MCF 10A (cell line): ENCODE results near the gene PTPRN2. TPM values are rescaled to one million over a fixed set of nuclear protein-coding genes. Genes with fewer than 3 reads are reported as not detected.

ENCODE experiments used
- BruUV-seq: library from RNA; stranded (reverse); fragments of 400-500 nt; replicated peaks from 2 replicates; lab custom pipeline; 2021; lab: Mats Ljungman, UMichigan
- CTCF ChIA-PET: fragments of 300-600 bp; sonication (Branson Sonifier 250); formaldehyde crosslinking; extraction: SDS; loops from one replicate; lab custom pipeline; 2021; ENCODE audit warnings: antibody characterized with exemption, inconsistent platforms; lab: Yijun Ruan, JAX
- POLR2A ChIA-PET: fragments of 300-600, 350-650 bp; sonication (Branson Sonifier 250); formaldehyde crosslinking; extraction: SDS; loops from one replicate; lab custom pipeline; 2020; ENCODE audit warnings: antibody characterized with exemption, inconsistent platforms; lab: Yijun Ruan, JAX
- DNase-seq: peaks from one replicate; pipeline ENCODE4 v3.0.0-alpha.2; 2018; ENCODE audit not compliant: unreplicated experiment
- H3K27ac Mint-ChIP-seq: one replicate; pipeline ENCODE4 v1.8.0; 2022; ENCODE audit warnings: mild to moderate bottlenecking, low read depth, mixed read lengths; ENCODE audit not compliant: unreplicated experiment
- H3K27me3 Mint-ChIP-seq: one replicate; pipeline ENCODE4 v1.8.0; 2022; ENCODE audit warnings: mixed read lengths; ENCODE audit not compliant: insufficient read depth, unreplicated experiment
- H3K36me3 Mint-ChIP-seq: one replicate; pipeline ENCODE4 v1.8.0; 2022; ENCODE audit warnings: mild to moderate bottlenecking, moderate library complexity, mixed read lengths; ENCODE audit not compliant: insufficient read depth, unreplicated experiment
- H3K4me1 Mint-ChIP-seq: one replicate; pipeline ENCODE4 v1.8.0; 2022; ENCODE audit warnings: mixed read lengths; ENCODE audit not compliant: insufficient read depth, unreplicated experiment
- H3K4me3 Mint-ChIP-seq: one replicate; pipeline ENCODE4 v1.8.0; 2022; ENCODE audit warnings: mild to moderate bottlenecking, moderate library complexity, mixed read lengths; ENCODE audit not compliant: unreplicated experiment
- H3K9me3 Mint-ChIP-seq: one replicate; pipeline ENCODE4 v1.8.0; 2022; ENCODE audit warnings: mixed read lengths; ENCODE audit not compliant: unreplicated experiment
- intact Hi-C: fragments of 100-400 bp; cut with micrococcal nuclease; formaldehyde crosslinking; loops from 2 replicates; pipeline ENCODE4 v1.14.1; 2022
- total RNA-seq: library from RNA; stranded (reverse); gene quantifications from 2 replicates; pipeline ENCODE4 v1.2.3, GENCODE V29; 2022
- TF ChIP-seq, protein P1 (sequence below): fragments of 200-600 bp; IDR thresholded peaks from one replicate; pipeline ENCODE4 v1.8.0; 2022; ENCODE audit warnings: antibody characterized with exemption, mild to moderate bottlenecking; ENCODE audit not compliant: unreplicated experiment

Gene PTPRN2
- total RNA-seq, 1 experiment from 2014 or later = 4.5 TPM

- ChIA-PET CTCF (interaction anchor here (0.7 kb wide), 1 partner anchor 761 kb away, joined by 4 read pairs; no protein-coding TSS in a partner anchor), POLR2A (no interaction called here)
- intact Hi-C loops = no loop called here
- Mint-ChIP-seq H3K36me3 (peaks cover 16% of the 10 kb centered on the region), H3K27ac (peak overlapping the region; percentile 17), H3K4me3 (no peak overlapping the region), H3K27me3 (no peaks in the 10 kb centered on the region), H3K4me1 (peaks cover 6% of the 10 kb centered on the region), H3K9me3 (peaks cover 15% of the 10 kb centered on the region)
- no TSS peak for BruUV-seq
- TF ChIP-seq, protein P1, sequence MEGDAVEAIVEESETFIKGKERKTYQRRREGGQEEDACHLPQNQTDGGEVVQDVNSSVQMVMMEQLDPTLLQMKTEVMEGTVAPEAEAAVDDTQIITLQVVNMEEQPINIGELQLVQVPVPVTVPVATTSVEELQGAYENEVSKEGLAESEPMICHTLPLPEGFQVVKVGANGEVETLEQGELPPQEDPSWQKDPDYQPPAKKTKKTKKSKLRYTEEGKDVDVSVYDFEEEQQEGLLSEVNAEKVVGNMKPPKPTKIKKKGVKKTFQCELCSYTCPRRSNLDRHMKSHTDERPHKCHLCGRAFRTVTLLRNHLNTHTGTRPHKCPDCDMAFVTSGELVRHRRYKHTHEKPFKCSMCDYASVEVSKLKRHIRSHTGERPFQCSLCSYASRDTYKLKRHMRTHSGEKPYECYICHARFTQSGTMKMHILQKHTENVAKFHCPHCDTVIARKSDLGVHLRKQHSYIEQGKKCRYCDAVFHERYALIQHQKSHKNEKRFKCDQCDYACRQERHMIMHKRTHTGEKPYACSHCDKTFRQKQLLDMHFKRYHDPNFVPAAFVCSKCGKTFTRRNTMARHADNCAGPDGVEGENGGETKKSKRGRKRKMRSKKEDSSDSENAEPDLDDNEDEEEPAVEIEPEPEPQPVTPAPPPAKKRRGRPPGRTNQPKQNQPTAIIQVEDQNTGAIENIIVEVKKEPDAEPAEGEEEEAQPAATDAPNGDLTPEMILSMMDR = no peak
- DNase-seq = no peak
These were observed 142.0 kb downstream of the PTPRN2 start for GRCh38 chr7:158445421-158446175.

- Mint-ChIP-seq H3K4me3 (no peak overlapping the region), H3K27me3 (no peaks in the 10 kb centered on the region), H3K27ac (peak overlapping the region; percentile 17), H3K4me1 (peaks cover 6% of the 10 kb centered on the region), H3K9me3 (peaks cover 16% of the 10 kb centered on the region), H3K36me3 (peaks cover 16% of the 10 kb centered on the region)
- intact Hi-C loops = no loop called here
- BruUV-seq = no TSS peak
- ChIA-PET CTCF (interaction anchor here (0.6 to 0.7 kb wide), 2 partner anchors 532 to 761 kb away, joined by 3 to 4 read pairs; no protein-coding TSS in a partner anchor), POLR2A (no interaction called here)
- no peak for DNase-seq
- TF ChIP-seq, protein P1 = no peak
These were observed 142.9 kb downstream of the PTPRN2 start for GRCh38 chr7:158444501-158445420.

DNA sequence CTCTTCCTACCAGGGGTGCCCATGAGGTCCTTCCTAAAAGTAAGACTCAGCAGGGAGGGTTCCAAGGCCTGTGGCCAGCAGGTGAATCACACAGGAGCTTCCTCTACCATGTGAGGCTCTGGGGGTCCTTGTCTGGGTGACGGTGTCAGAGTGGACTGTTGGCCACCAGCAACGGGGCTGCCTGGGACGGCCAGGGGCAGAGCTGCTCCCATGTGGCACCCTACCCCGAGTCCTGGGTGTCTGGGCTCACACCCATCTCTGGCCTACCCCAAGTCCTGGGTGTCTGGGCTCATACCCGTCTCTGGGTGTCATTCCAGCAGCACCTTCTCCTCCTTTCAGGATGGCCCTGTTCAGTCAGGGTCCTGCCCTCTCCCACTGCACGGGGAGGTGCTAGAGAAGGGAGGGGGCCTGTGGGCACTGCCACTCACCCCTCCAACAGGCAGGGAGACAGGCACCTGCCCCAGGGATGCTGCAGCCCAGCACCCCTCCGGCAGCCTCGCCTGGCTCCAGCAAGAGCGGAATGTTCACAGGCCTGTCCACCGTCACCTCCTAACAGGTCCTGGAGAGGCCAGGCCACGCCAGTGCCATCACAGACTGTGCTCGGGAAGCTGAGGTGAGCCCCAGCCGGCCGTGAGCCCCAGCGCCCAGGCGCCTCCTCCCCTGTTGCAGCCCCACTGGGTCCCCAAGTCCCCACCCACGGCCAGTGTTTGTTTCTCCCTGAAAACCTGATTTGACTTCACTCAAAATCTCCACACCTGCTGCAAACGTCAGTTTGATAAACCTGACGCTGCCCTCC, 143.7 kb downstream of the PTPRN2 start:
- H3K27me3 Mint-ChIP-seq = no peaks in the 10 kb centered on the region
- ChIA-PET CTCF (interaction anchor here (1.3 kb wide), 1 partner anchor 27 kb away, joined by 3 read pairs; no protein-coding TSS in a partner anchor), POLR2A (no interaction called here)
- no peak overlapping the region for H3K27ac Mint-ChIP-seq
- no peak overlapping the region for H3K4me3 Mint-ChIP-seq
- no TSS peak for BruUV-seq
- peaks cover 16% of the 10 kb centered on the region for H3K9me3 Mint-ChIP-seq
- intact Hi-C loops = no loop called here
- TF ChIP-seq, protein P1 = no peak
- peaks cover 16% of the 10 kb centered on the region for H3K36me3 Mint-ChIP-seq
- peaks cover 6% of the 10 kb centered on the region for H3K4me1 Mint-ChIP-seq
- no peak for DNase-seq
